Subcutaneous abdominal adipose tissue (tissue), 5 donors: ENCODE results near the gene CDH16.

Source experiments
- H3K27ac ChIP-seq: one replicate; pipeline ENCODE4 v1.7.0; 2013; ENCODE audit warnings: low read depth, mild to moderate bottlenecking, inconsistent platforms, low read length, moderate library complexity
- H3K27me3 ChIP-seq, 5 donors: one replicate each; pipeline ENCODE4 v1.7.0; 2013; ENCODE audit warnings: low read length in 5 of 5, inconsistent platforms in 1 of 5; ENCODE audit not compliant: control insufficient read depth in 5 of 5, insufficient read depth in 4 of 5
- H3K36me3 ChIP-seq, 5 donors: one replicate each; pipeline ENCODE4 v1.7.0; 2013; ENCODE audit warnings: low read length in 5 of 5; ENCODE audit not compliant: control insufficient read depth in 5 of 5, insufficient read depth in 5 of 5
- H3K4me1 ChIP-seq, 5 donors: one replicate each; pipeline ENCODE4 v1.7.0; 2013; ENCODE audit warnings: low read length in 5 of 5, mild to moderate bottlenecking in 3 of 5, moderate library complexity in 1 of 5; ENCODE audit not compliant: control insufficient read depth in 5 of 5, insufficient read depth in 5 of 5
- H3K4me3 ChIP-seq, 5 donors: one replicate each; pipeline ENCODE4 v1.7.0; 2013; ENCODE audit warnings: low read length in 5 of 5, low read depth in 1 of 5
- H3K9ac ChIP-seq, 5 donors: one replicate each; pipeline ENCODE4 v1.7.0; 2013; ENCODE audit warnings: low read length in 5 of 5, mild to moderate bottlenecking in 4 of 5, moderate library complexity in 3 of 5
- H3K9me3 ChIP-seq, 5 donors: one replicate each; pipeline ENCODE4 v1.7.0; 2013; ENCODE audit warnings: low read length in 5 of 5; ENCODE audit not compliant: control insufficient read depth in 5 of 5
- donor health status: healthy.
- donor health status: healthy.
- donor health status: healthy.
- donor health status: healthy.
- donor health status: healthy.

CDH16 gene

GRCh38 chr16:66891360-66891759 lies 27.3 kb downstream of the CDH16 start:
- H3K9ac ChIP-seq = no peak overlapping the region
- no peaks in the 10 kb centered on the region for H3K9me3 ChIP-seq
- H3K4me1 ChIP-seq = peaks cover 0 to 10% (median 3%) of the 10 kb centered on the region in 5 donors
- H3K27me3 ChIP-seq = no peaks in the 10 kb centered on the region
- no peak overlapping the region for H3K27ac ChIP-seq
- peaks cover 8 to 16% (median 13%) of the 10 kb centered on the region in 5 donors for H3K36me3 ChIP-seq
- H3K4me3 ChIP-seq = no peak overlapping the region

- Histone ChIP-seq H3K9me3 (no peaks in the 10 kb centered on the region), H3K4me1 (peaks cover 0 to 11% (median 5%) of the 10 kb centered on the region in 5 donors), H3K27me3 (no peaks in the 10 kb centered on the region), H3K9ac (peak overlapping the region in 1 of 5 donors; percentile 42), H3K4me3 (no peak overlapping the region), H3K36me3 (peaks cover 9 to 18% (median 9%) of the 10 kb centered on the region in 5 donors), H3K27ac (no peak overlapping the region)
These were observed 27.9 kb downstream of the CDH16 start for GRCh38 chr16:66890799-66891198.

GRCh38 chr16:66889622-66890021 lies 29.1 kb downstream of the CDH16 start:
- peaks cover 0 to 23% (median 5%) of the 10 kb centered on the region in 5 donors for H3K4me1 ChIP-seq
- H3K27me3 ChIP-seq = no peaks in the 10 kb centered on the region
- no peak overlapping the region for H3K9ac ChIP-seq
- H3K36me3 ChIP-seq = peaks cover 9 to 30% (median 21%) of the 10 kb centered on the region in 5 donors
- H3K27ac ChIP-seq = no peak overlapping the region
- no peaks in the 10 kb centered on the region for H3K9me3 ChIP-seq
- H3K4me3 ChIP-seq = no peak overlapping the region

- peaks cover 0 to 24% (median 5%) of the 10 kb centered on the region in 5 donors for H3K4me1 ChIP-seq
- H3K9me3 ChIP-seq = no peaks in the 10 kb centered on the region
- H3K27me3 ChIP-seq = no peaks in the 10 kb centered on the region
- no peak overlapping the region for H3K27ac ChIP-seq
- H3K36me3 ChIP-seq = peaks cover 9 to 32% (median 24%) of the 10 kb centered on the region in 5 donors
- no peak overlapping the region for H3K4me3 ChIP-seq
- peak overlapping the region in 1 of 5 donors; percentile 39 for H3K9ac ChIP-seq
These were observed 29.8 kb downstream of the CDH16 start for GRCh38 chr16:66888647-66889615.

GRCh38 chr16:66886914-66887313 lies 31.8 kb downstream of the CDH16 start:
- Histone ChIP-seq H3K9ac (peak overlapping the region in 2 of 5 donors; percentile 3 to 22), H3K27ac (no peak overlapping the region), H3K9me3 (no peaks in the 10 kb centered on the region), H3K36me3 (peaks cover 9 to 28% (median 24%) of the 10 kb centered on the region in 5 donors), H3K27me3 (no peaks in the 10 kb centered on the region), H3K4me3 (no peak overlapping the region), H3K4me1 (peaks cover 0 to 34% (median 8%) of the 10 kb centered on the region in 5 donors)

GRCh38 chr16:66886321-66886720 lies 32.4 kb downstream of the CDH16 start:
- Histone ChIP-seq H3K36me3 (peaks cover 9 to 27% (median 24%) of the 10 kb centered on the region in 5 donors), H3K4me3 (no peak overlapping the region), H3K9ac (peak overlapping the region in 1 of 5 donors; percentile 17), H3K27ac (no peak overlapping the region), H3K4me1 (peaks cover 0 to 39% (median 9%) of the 10 kb centered on the region in 5 donors), H3K9me3 (no peaks in the 10 kb centered on the region), H3K27me3 (no peaks in the 10 kb centered on the region)

- Histone ChIP-seq H3K9ac (peak overlapping the region in 2 of 5 donors; percentile 18 to 41), H3K4me3 (no peak overlapping the region), H3K9me3 (no peaks in the 10 kb centered on the region), H3K27me3 (no peaks in the 10 kb centered on the region), H3K27ac (no peak overlapping the region), H3K4me1 (peaks cover 0 to 44% (median 16%) of the 10 kb centered on the region in 5 donors), H3K36me3 (peaks cover 9 to 25% (median 24%) of the 10 kb centered on the region in 5 donors)
These were observed 33.2 kb downstream of the CDH16 start for GRCh38 chr16:66885491-66885890.

GRCh38 chr16:66882702-66883101 lies 36.0 kb downstream of the CDH16 start:
- H3K4me1 ChIP-seq = peaks cover 0 to 56% (median 26%) of the 10 kb centered on the region in 5 donors
- no peaks in the 10 kb centered on the region for H3K9me3 ChIP-seq
- peaks cover 9 to 25% (median 22%) of the 10 kb centered on the region in 5 donors for H3K36me3 ChIP-seq
- H3K27ac ChIP-seq = peak overlapping the region; percentile 74
- H3K9ac ChIP-seq = no peak overlapping the region
- no peak overlapping the region for H3K4me3 ChIP-seq
- H3K27me3 ChIP-seq = no peaks in the 10 kb centered on the region

- Histone ChIP-seq H3K4me1 (peaks cover 0 to 56% (median 26%) of the 10 kb centered on the region in 5 donors), H3K4me3 (peak overlapping the region in 4 of 5 donors; percentile 50 to 97 (median 82)), H3K9ac (peak overlapping the region in 1 of 5 donors; percentile 86), H3K9me3 (no peaks in the 10 kb centered on the region), H3K36me3 (peaks cover 6 to 24% (median 22%) of the 10 kb centered on the region in 5 donors), H3K27ac (peak overlapping the region; percentile 74), H3K27me3 (no peaks in the 10 kb centered on the region)
These were observed 36.6 kb downstream of the CDH16 start for GRCh38 chr16:66881964-66882508.

GRCh38 chr16:66881560-66881959 lies 37.1 kb downstream of the CDH16 start:
- H3K4me3 ChIP-seq = peak overlapping the region; percentile 50 to 97 (median 91)
- H3K36me3 ChIP-seq = peaks cover 2 to 20% (median 19%) of the 10 kb centered on the region in 5 donors
- H3K9me3 ChIP-seq = no peaks in the 10 kb centered on the region
- H3K27ac ChIP-seq = peak overlapping the region; percentile 74
- H3K9ac ChIP-seq = peak overlapping the region in 3 of 5 donors; percentile 3 to 86 (median 63)
- peaks cover 0 to 53% (median 26%) of the 10 kb centered on the region in 5 donors for H3K4me1 ChIP-seq
- H3K27me3 ChIP-seq = no peaks in the 10 kb centered on the region
